ENCODE measurements around the gene ROR2.

DNA sequence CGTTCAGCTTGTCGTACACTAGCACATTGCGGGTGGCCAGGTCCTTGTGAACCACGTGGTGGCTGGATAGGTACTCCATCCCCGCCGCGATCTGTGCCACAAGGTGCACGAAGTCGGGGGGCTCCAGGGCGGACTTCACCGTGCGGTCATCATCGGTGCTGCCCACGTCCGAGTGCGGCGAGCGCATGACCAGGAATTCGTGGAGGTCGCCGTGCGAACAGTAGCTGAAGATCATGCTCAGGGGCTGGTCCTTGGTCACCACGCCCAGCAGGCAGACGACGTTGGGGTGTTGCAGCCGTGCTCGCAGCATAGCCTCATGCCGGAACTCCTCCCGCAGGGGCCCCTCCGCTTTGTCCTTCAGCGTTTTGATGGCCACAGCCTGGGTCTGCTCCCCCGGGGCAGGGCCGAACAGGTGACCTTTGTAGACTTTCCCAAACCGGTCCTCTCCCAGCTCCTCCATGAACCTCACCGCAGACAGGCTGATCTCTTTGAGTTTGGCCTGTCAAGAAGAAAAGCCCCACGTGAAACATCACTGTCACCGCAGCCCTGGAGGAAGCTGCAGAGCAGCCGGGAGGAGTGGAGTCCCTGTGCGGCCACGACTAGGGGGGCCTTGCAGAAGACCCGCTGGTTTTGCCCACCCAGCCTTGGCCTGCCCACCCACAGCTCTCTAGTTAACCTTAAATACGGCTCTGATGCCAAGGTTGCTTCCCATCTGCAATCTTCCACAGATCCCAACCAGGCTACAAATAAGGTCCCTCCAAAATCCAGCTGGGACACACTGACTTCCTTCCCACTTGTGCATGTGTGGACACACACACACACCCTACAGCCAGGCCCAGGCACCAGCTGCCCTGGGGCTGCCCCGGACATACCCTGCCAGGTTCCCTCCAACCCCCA lies 225.2 kb downstream of the ROR2 start:
- TF ChIP-seq, protein P1, sequence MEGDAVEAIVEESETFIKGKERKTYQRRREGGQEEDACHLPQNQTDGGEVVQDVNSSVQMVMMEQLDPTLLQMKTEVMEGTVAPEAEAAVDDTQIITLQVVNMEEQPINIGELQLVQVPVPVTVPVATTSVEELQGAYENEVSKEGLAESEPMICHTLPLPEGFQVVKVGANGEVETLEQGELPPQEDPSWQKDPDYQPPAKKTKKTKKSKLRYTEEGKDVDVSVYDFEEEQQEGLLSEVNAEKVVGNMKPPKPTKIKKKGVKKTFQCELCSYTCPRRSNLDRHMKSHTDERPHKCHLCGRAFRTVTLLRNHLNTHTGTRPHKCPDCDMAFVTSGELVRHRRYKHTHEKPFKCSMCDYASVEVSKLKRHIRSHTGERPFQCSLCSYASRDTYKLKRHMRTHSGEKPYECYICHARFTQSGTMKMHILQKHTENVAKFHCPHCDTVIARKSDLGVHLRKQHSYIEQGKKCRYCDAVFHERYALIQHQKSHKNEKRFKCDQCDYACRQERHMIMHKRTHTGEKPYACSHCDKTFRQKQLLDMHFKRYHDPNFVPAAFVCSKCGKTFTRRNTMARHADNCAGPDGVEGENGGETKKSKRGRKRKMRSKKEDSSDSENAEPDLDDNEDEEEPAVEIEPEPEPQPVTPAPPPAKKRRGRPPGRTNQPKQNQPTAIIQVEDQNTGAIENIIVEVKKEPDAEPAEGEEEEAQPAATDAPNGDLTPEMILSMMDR (conservative IDR thresholded peaks at IDR 0.05; ENCODE audit: low read depth, low read length) = no peak
- TF ChIP-seq EZH2 (IDR thresholded peaks at IDR 0.05; ENCODE audit: low read length, unreplicated experiment) = no peak

Measured in PC-3 (cell line).